OCI-LY7 (cell line): ENCODE measurements around the gene COL6A3.

Experiments used
- CTCF ChIP-seq: fragments of 200-600 bp; sonication (generic); conservative IDR thresholded peaks from 2 replicates; pipeline ENCODE4 v1.5.1; 2014; ENCODE audit warnings: mild to moderate bottlenecking, antibody characterized with exemption, low read length, moderate library complexity, mixed read lengths
- EZH2phosphoT487 ChIP-seq: fragments of 200-600 bp; sonication (generic); IDR thresholded peaks from 2 replicates; pipeline ENCODE4 v1.6.1; 2018; ENCODE audit warnings: low read depth, borderline replicate concordance, mild to moderate bottlenecking, mixed run types, antibody characterized with exemption, low read length, moderate library complexity, mixed read lengths

GRCh38 chr2:237430861-237431260 is 16.9 kb upstream of the COL6A3 start:
- no peak for TF ChIP-seq CTCF
- TF ChIP-seq EZH2phosphoT487: no peak
